H9 (cell line): ENCODE data around the gene TXNDC17. TPM values are rescaled to one million over a fixed set of nuclear protein-coding genes. Genes with fewer than 3 reads are reported as not detected.
"Not testable (repeated sequence)": the region's sequence is repeated elsewhere in the genome, so short reads cannot be mapped to it uniquely, and the experiment has no call there.

Experiments
- DNase-seq: peaks from one replicate; pipeline ENCODE4 v3.0.0-alpha.2; 2017
- H2AFZ ChIP-seq: one replicate; pipeline ENCODE4 v1.6.1; 2013; ENCODE audit warnings: mild to moderate bottlenecking, low read length, control low read depth, moderate library complexity
- H2AK5ac ChIP-seq: 2 replicates; pipeline ENCODE4 v1.6.1; 2013; ENCODE audit warnings: low read length, control low read depth, mixed read lengths; ENCODE audit not compliant: insufficient read length
- H2BK120ac ChIP-seq: one replicate; pipeline ENCODE4 v1.6.1; 2013; ENCODE audit warnings: low read depth, mild to moderate bottlenecking, low read length, control low read depth, inconsistent platforms; ENCODE audit not compliant: poor library complexity, severe bottlenecking
- H2BK12ac ChIP-seq: 2 replicates; pipeline ENCODE4 v1.6.1; 2013; ENCODE audit warnings: low read length, control low read depth, mixed read lengths, low read depth; ENCODE audit not compliant: insufficient read length
- H2BK15ac ChIP-seq: 2 replicates; pipeline ENCODE4 v1.6.1; 2013; ENCODE audit warnings: low read depth, low read length, control low read depth
- H2BK20ac ChIP-seq: one replicate; pipeline ENCODE4 v1.6.1; 2013; ENCODE audit warnings: low read depth, mild to moderate bottlenecking, low read length, control low read depth, inconsistent platforms; ENCODE audit not compliant: poor library complexity, severe bottlenecking
- H2BK5ac ChIP-seq: 2 replicates; pipeline ENCODE4 v1.6.1; 2013; ENCODE audit warnings: low read length, control low read depth, mixed read lengths; ENCODE audit not compliant: insufficient read length
- H3K14ac ChIP-seq: 2 replicates; pipeline ENCODE4 v1.6.1; 2013; ENCODE audit warnings: low read length, control low read depth; ENCODE audit not compliant: insufficient read depth
- H3K18ac ChIP-seq: 2 replicates; pipeline ENCODE4 v1.6.1; 2013; ENCODE audit warnings: low read depth, mild to moderate bottlenecking, mixed read lengths, low read length, control low read depth; ENCODE audit not compliant: insufficient read length
- H3K23ac ChIP-seq: 2 replicates; pipeline ENCODE4 v1.6.1; 2013; ENCODE audit warnings: low read length, control low read depth, mixed read lengths, low read depth; ENCODE audit not compliant: insufficient read length
- H3K23me2 ChIP-seq: 2 replicates; pipeline ENCODE4 v1.6.1; 2013; ENCODE audit warnings: low read depth, mild to moderate bottlenecking, mixed read lengths, low read length, control low read depth; ENCODE audit not compliant: insufficient read length, poor library complexity, severe bottlenecking
- H3K27ac ChIP-seq: 2 replicates; pipeline ENCODE4 v1.5.1; 2013; ENCODE audit warnings: low read length, control low read depth, mixed read lengths, low read depth; ENCODE audit not compliant: insufficient read length
- H3K27me3 ChIP-seq: 2 replicates; pipeline ENCODE4 v1.6.1; 2013; ENCODE audit warnings: low read length, control low read depth, inconsistent platforms; ENCODE audit not compliant: insufficient read depth
- H3K4ac ChIP-seq: 2 replicates; pipeline ENCODE4 v1.6.1; 2013; ENCODE audit warnings: low read depth, mild to moderate bottlenecking, control low read depth, inconsistent platforms, low read length, moderate library complexity
- H3K4me1 ChIP-seq: 2 replicates; pipeline ENCODE4 v1.6.1; 2013; ENCODE audit warnings: low read length, control low read depth, inconsistent platforms; ENCODE audit not compliant: insufficient read depth
- H3K4me2 ChIP-seq: 2 replicates; pipeline ENCODE4 v1.6.1; 2013; ENCODE audit warnings: low read length, control low read depth, mixed read lengths; ENCODE audit not compliant: insufficient read length, insufficient read depth
- H3K56ac ChIP-seq: 2 replicates; pipeline ENCODE4 v1.6.1; 2013; ENCODE audit warnings: low read depth, mild to moderate bottlenecking, mixed read lengths, low read length, control low read depth; ENCODE audit not compliant: insufficient read length
- H3K79me1 ChIP-seq: 2 replicates; pipeline ENCODE4 v1.6.1; 2013; ENCODE audit warnings: low read depth, mild to moderate bottlenecking, moderate library complexity, low read length, control low read depth, inconsistent platforms; ENCODE audit not compliant: insufficient read depth, poor library complexity, severe bottlenecking
- H3K79me2 ChIP-seq: 2 replicates; pipeline ENCODE4 v1.6.1; 2013; ENCODE audit warnings: low read length, control low read depth, inconsistent platforms; ENCODE audit not compliant: insufficient read depth
- H3K9ac ChIP-seq: 2 replicates; pipeline ENCODE4 v1.6.1; 2013; ENCODE audit warnings: low read length, control low read depth, mixed read lengths; ENCODE audit not compliant: insufficient read length; ENCODE audit errors: extremely low read depth
- H3K9me3 ChIP-seq: one replicate; pipeline ENCODE4 v1.6.1; 2013; ENCODE audit warnings: low read depth, low read length, inconsistent platforms; ENCODE audit not compliant: control insufficient read depth
- H3T11ph ChIP-seq: one replicate; pipeline ENCODE4 v1.6.1; 2013; ENCODE audit warnings: mild to moderate bottlenecking, low read length, control low read depth, inconsistent platforms
- H4K20me1 ChIP-seq: one replicate; pipeline ENCODE4 v1.6.1; 2013; ENCODE audit not compliant: control insufficient read depth, insufficient read length, insufficient read depth
- H4K5ac ChIP-seq: 2 replicates; pipeline ENCODE4 v1.6.1; 2013; ENCODE audit warnings: low read depth, mild to moderate bottlenecking, mixed read lengths, low read length, control low read depth; ENCODE audit not compliant: insufficient read length
- H4K8ac ChIP-seq: replicated peaks from 2 replicates; pipeline ENCODE4 v1.6.1; 2013; ENCODE audit warnings: low read length, control low read depth, mixed read lengths, low read depth; ENCODE audit not compliant: insufficient read length
- H4K91ac ChIP-seq: 2 replicates; pipeline ENCODE4 v1.6.1; 2013; ENCODE audit warnings: low read depth, mild to moderate bottlenecking, moderate library complexity, mixed read lengths, low read length, control low read depth; ENCODE audit not compliant: insufficient read length
- H3K27ac Mint-ChIP-seq, 3 experiments: 2 replicates in 2 of 3; 3 replicates in 1 of 3; pipeline ENCODE4 v1.8.0; 2020 to 2021; ENCODE audit warnings: mixed read lengths in 3 of 3, mild to moderate bottlenecking in 1 of 3, moderate library complexity in 1 of 3
- H3K27me3 Mint-ChIP-seq: 2 replicates; pipeline ENCODE4 v1.8.0; 2021; ENCODE audit warnings: low read depth, mild to moderate bottlenecking, moderate library complexity, mixed read lengths
- H3K36me3 Mint-ChIP-seq, 3 experiments: 2 replicates in 2 of 3; 3 replicates in 1 of 3; pipeline ENCODE4 v1.8.0; 2020 to 2021; ENCODE audit warnings: low read depth in 3 of 3, mixed read lengths in 3 of 3; ENCODE audit not compliant: insufficient read depth in 1 of 3
- H3K4me1 Mint-ChIP-seq, 2 experiments: 2 replicates each; pipeline ENCODE4 v1.8.0; 2020; ENCODE audit warnings: mixed read lengths in 2 of 2
- H3K4me3 Mint-ChIP-seq, 2 experiments: 2 replicates in 1 of 2; 3 replicates in 1 of 2; pipeline ENCODE4 v1.8.0; 2020 to 2021; ENCODE audit warnings: mild to moderate bottlenecking in 2 of 2, mixed read lengths in 2 of 2, moderate library complexity in 1 of 2
- H3K9me3 Mint-ChIP-seq, 2 experiments: 2 replicates in 1 of 2; 3 replicates in 1 of 2; pipeline ENCODE4 v1.8.0; 2020; ENCODE audit warnings: mild to moderate bottlenecking in 2 of 2, mixed read lengths in 2 of 2, moderate library complexity in 1 of 2
- WGBS: extraction: QIAGEN DNeasy Blood & Tissue Kit; methylation state at CpG from one replicate; pipeline ENCODE4 v1.1.7; 2013; ENCODE audit warnings: missing lambda C conversion rate, low lambda C conversion rate, mixed read lengths; ENCODE audit not compliant: insufficient read length; ENCODE audit errors: extremely low coverage; 5-methylcytosine and 5-hydroxymethylcytosine counted together
- total RNA-seq: library from RNA; stranded (reverse); gene quantifications from 2 replicates; pipeline ENCODE4 v1.2.1, GENCODE V29; 2021

The TXNDC17 gene
- total RNA-seq, 1 experiment from 2014 or later, result 170 TPM

- not testable (repeated sequence) for H4K91ac ChIP-seq, H3K9ac ChIP-seq, H3K14ac ChIP-seq, H3K4me1 ChIP-seq, H2BK120ac ChIP-seq, H2BK15ac ChIP-seq, H2AK5ac ChIP-seq, H4K5ac ChIP-seq, H2BK12ac ChIP-seq, H3K18ac ChIP-seq, H2BK20ac ChIP-seq, H3K23ac ChIP-seq, H3K27ac ChIP-seq, H3K79me1 ChIP-seq, H3K9me3 ChIP-seq, H2BK5ac ChIP-seq, H3K27ac Mint-ChIP-seq, H3K36me3 Mint-ChIP-seq, H3K79me2 ChIP-seq, H3K4ac ChIP-seq, H3K9me3 Mint-ChIP-seq, H2AFZ ChIP-seq, H3K56ac ChIP-seq, H4K20me1 ChIP-seq, H3T11ph ChIP-seq, H4K8ac ChIP-seq
- Histone ChIP-seq H3K4me2 (peak overlapping the region; percentile 11), H3K27me3 (peaks cover 16% of the 10 kb centered on the region; the same call in 1 of the 2 replicates), H3K23me2 (peaks cover 10% of the 10 kb centered on the region)
- Mint-ChIP-seq H3K27me3 (peaks cover 87% of the 10 kb centered on the region), H3K4me1 (peaks cover 33 to 38% of the 10 kb centered on the region in 2 experiments), H3K4me3 (peak overlapping the region; percentile 70 to 90)
- no CpG with 5 or more reads among the region's 55 CpGs for WGBS
- peak; percentile 74 for DNase-seq
Measured at GRCh38 chr17:6656797-6657632, 16.2 kb downstream of the TXNDC17 start.
